Hepatocyte (in vitro differentiated cells): Measurements from ENCODE around the gene LMTK2. TPM values are rescaled to one million over a fixed set of nuclear protein-coding genes. Genes with fewer than 3 reads are reported as not detected.

Experiments used
- DNase-seq: peaks from one replicate; pipeline ENCODE4 v3.0.0-alpha.2; 2016; ENCODE audit warnings: low spot score
- H2AFZ ChIP-seq: fragments of 200-600 bp; sonication (generic); 2 replicates; pipeline ENCODE4 v1.6.0; 2016; ENCODE audit warnings: antibody characterized with exemption, mild to moderate bottlenecking
- H3K27ac ChIP-seq: fragments of 200-600 bp; sonication (generic); 2 replicates; pipeline ENCODE4 v1.5.1; 2016; ENCODE audit warnings: mild to moderate bottlenecking
- H3K27me3 ChIP-seq: fragments of 200-600 bp; sonication (generic); 2 replicates; pipeline ENCODE4 v1.6.1; 2016
- H3K36me3 ChIP-seq: fragments of 200-600 bp; sonication (generic); replicated peaks from 2 replicates; pipeline ENCODE4 v1.5.1; 2016; ENCODE audit warnings: low read depth; ENCODE audit not compliant: insufficient read depth
- H3K4me1 ChIP-seq: fragments of 200-600 bp; sonication (generic); 2 replicates; pipeline ENCODE4 v1.5.1; 2016; ENCODE audit warnings: mild to moderate bottlenecking, moderate library complexity; ENCODE audit not compliant: insufficient read depth
- H3K4me2 ChIP-seq: fragments of 200-600 bp; sonication (generic); 2 replicates; pipeline ENCODE4 v1.6.0; 2016
- H3K4me3 ChIP-seq: fragments of 200-600 bp; sonication (generic); 2 replicates; pipeline ENCODE4 v1.5.1; 2016; ENCODE audit warnings: mild to moderate bottlenecking
- H3K79me2 ChIP-seq: fragments of 200-600 bp; sonication (generic); 2 replicates; pipeline ENCODE4 v1.6.0; 2017; ENCODE audit warnings: mild to moderate bottlenecking
- H3K9me2 ChIP-seq: fragments of 200-600 bp; sonication (generic); replicated peaks from 2 replicates; pipeline ENCODE4 v1.6.0; 2017; ENCODE audit warnings: mild to moderate bottlenecking; ENCODE audit not compliant: insufficient read depth
- H3K9me3 ChIP-seq: fragments of 200-600 bp; sonication (generic); 2 replicates; pipeline ENCODE4 v1.5.1; 2016; ENCODE audit warnings: low read depth, mild to moderate bottlenecking
- H4K20me1 ChIP-seq: fragments of 200-600 bp; sonication (generic); 2 replicates; pipeline ENCODE4 v1.6.0; 2016; ENCODE audit warnings: mild to moderate bottlenecking; ENCODE audit not compliant: insufficient read depth, poor library complexity, severe bottlenecking
- CTCF ChIP-seq: fragments of 200-600 bp; sonication (generic); IDR thresholded peaks from 2 replicates; pipeline ENCODE4 v1.5.1; 2016; ENCODE audit warnings: antibody characterized with exemption, mild to moderate bottlenecking; ENCODE audit not compliant: poor library complexity
- EZH2 ChIP-seq: fragments of 200-600 bp; sonication (generic); IDR thresholded peaks from 2 replicates; pipeline ENCODE4 v1.6.1; 2016; ENCODE audit warnings: antibody characterized with exemption, mild to moderate bottlenecking, borderline replicate concordance
- EZH2phosphoT487 ChIP-seq: fragments of 200-600 bp; sonication (generic); IDR thresholded peaks from one replicate; pipeline ENCODE4 v1.6.1; 2018; ENCODE audit warnings: antibody characterized with exemption, mild to moderate bottlenecking, low read depth, moderate library complexity; ENCODE audit not compliant: unreplicated experiment, severe bottlenecking
- WGBS: methylation state at CpG from one replicate; pipeline ENCODE4 v1.1.6; 2016; ENCODE audit warnings: low lambda C conversion rate; ENCODE audit errors: missing lambda C conversion rate; 5-methylcytosine and 5-hydroxymethylcytosine counted together
- polyA plus RNA-seq: library from polyadenylated mRNA; unstranded; fragments of >200 nt; fragmentation: Nextera tagmentation; extraction: Ambion mirVana; gene quantifications from 2 replicates; pipeline ENCODE4 v1.2.1, GENCODE V29; 2016
- total RNA-seq: library from RNA; depleted of rRNA; stranded (reverse); fragments of >200 nt; gene quantifications from 2 replicates; pipeline ENCODE4 v1.2.3, GENCODE V29; 2014

The LMTK2 gene
- total and polyA plus RNA-seq, 2 experiments from 2014 or later: 5.0 to 13.1 TPM

- H3K4me1 ChIP-seq: peaks cover 5% of the 10 kb centered on the region
- H3K9me3 ChIP-seq: no peaks in the 10 kb centered on the region
- H3K36me3 ChIP-seq: no peaks in the 10 kb centered on the region
- H3K4me2 ChIP-seq: no peak overlapping the region
- no peaks in the 10 kb centered on the region for H3K27me3 ChIP-seq
- DNase-seq: no peak
- H4K20me1 ChIP-seq: no peaks in the 10 kb centered on the region
- no peak overlapping the region for H3K27ac ChIP-seq
- TF ChIP-seq EZH2phosphoT487: no peak
- TF ChIP-seq CTCF: no peak
- no peak for TF ChIP-seq EZH2
- H3K9me2 ChIP-seq: no peaks in the 10 kb centered on the region
- H3K4me3 ChIP-seq: no peak overlapping the region
- WGBS: 97% methylated on average over 15 of the region's 15 CpGs
- H2AFZ ChIP-seq: no peak overlapping the region
- H3K79me2 ChIP-seq: no peaks in the 10 kb centered on the region
Measured at GRCh38 chr7:98167653-98168052, 61.0 kb downstream of the LMTK2 start.

- no peaks in the 10 kb centered on the region for H3K36me3 ChIP-seq
- WGBS: 61% methylated on average over 17 of the region's 17 CpGs
- DNase-seq: peak; percentile 88
- H3K4me1 ChIP-seq: peaks cover 7% of the 10 kb centered on the region
- H3K9me2 ChIP-seq: no peaks in the 10 kb centered on the region
- no peaks in the 10 kb centered on the region for H3K27me3 ChIP-seq
- TF ChIP-seq CTCF: peak; percentile 89
- TF ChIP-seq EZH2phosphoT487: no peak
- H3K27ac ChIP-seq: no peak overlapping the region
- H3K4me3 ChIP-seq: no peak overlapping the region
- no peak overlapping the region for H3K4me2 ChIP-seq
- H4K20me1 ChIP-seq: no peaks in the 10 kb centered on the region
- H3K9me3 ChIP-seq: no peaks in the 10 kb centered on the region
- H3K79me2 ChIP-seq: no peaks in the 10 kb centered on the region
- H2AFZ ChIP-seq: no peak overlapping the region
Measured at GRCh38 chr7:98168181-98168903, 61.7 kb downstream of the LMTK2 start.

GRCh38 chr7:98168904-98169621, 62.4 kb downstream of the LMTK2 start:
- Histone ChIP-seq H3K4me1 (peaks cover 7% of the 10 kb centered on the region), H4K20me1 (no peaks in the 10 kb centered on the region), H3K36me3 (no peaks in the 10 kb centered on the region), H3K9me2 (no peaks in the 10 kb centered on the region), H3K79me2 (no peaks in the 10 kb centered on the region), H3K4me3 (no peak overlapping the region), H3K4me2 (no peak overlapping the region), H3K27ac (no peak overlapping the region), H2AFZ (no peak overlapping the region), H3K9me3 (no peaks in the 10 kb centered on the region), H3K27me3 (no peaks in the 10 kb centered on the region)
- TF ChIP-seq EZH2 (no peak), CTCF (no peak), EZH2phosphoT487 (no peak)
- no peak for DNase-seq
- 95% methylated on average over 5 of the region's 5 CpGs for WGBS
